NCI-H82 treated with DMSO at 0.1 percent for 48 hours (cell line): Measurements from ENCODE around the gene MLLT1.

Source experiments
- DNase-seq: peaks from one replicate; lab custom pipeline; 2025; ENCODE audit not compliant: unreplicated experiment; lab: John Stamatoyannopoulos, UW

The MLLT1 gene

GRCh38 chr19:6210721-6211600, 68.8 kb downstream of the MLLT1 start:
- no peak for DNase-seq

DNA sequence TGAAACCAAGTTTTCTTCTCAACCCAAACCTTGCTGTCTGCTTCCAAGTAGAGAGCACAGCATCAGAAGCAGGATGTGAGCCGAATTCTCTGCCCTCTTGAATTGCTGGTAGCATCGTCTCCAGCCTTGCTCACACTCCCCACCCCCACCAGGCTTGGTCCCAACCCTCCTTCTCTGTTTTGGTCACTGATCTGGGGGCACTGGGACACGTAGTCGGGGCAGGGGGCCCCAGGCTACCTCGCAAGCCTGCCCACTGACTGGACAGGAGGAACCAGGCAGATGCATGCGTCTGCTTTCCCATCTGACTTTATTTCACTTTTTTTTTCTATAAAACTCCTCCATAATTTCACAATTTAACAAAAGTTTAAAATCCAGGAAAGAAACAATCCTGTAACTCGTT, 69.7 kb downstream of the MLLT1 start:
- no peak for DNase-seq

DNA sequence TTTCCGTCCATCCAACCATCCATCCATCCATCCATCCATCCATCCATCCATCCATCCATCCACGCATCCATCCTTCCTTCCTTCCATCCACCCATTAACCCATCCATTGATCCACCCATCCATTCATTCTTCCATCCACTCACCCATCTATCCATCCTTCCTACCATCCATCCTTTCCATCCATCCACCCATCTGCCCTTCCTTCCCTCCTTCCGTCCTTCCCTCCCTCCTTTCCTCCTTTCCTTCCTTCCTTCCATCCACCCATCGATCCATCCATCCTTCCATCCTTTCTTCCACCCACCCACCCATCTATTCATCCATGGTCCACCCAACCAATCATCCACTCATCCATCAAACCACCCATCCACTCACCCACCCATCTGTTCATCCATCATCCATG, 70.1 kb downstream of the MLLT1 start:
- DNase-seq, result no peak

DNA sequence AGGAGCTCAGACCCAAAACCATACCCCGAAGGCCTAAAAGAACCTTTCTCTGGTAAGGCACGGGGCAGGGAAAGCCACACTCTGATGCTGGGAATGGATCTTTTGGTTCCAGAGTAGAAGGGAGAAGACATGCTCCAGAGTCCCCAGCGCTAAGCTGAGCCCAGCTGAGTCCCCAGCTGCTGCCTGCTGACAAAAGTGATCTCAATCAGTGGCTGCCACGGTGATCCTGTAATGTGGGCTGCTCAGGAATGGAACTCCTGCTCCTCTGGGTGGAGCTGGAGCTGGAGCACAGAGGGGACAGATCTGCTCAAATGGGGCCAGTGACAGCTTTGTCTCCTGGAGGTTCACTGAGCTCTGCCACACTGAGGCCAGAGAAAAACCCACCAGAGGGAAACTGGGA, 70.5 kb downstream of the MLLT1 start:
- DNase-seq, result no peak

DNA sequence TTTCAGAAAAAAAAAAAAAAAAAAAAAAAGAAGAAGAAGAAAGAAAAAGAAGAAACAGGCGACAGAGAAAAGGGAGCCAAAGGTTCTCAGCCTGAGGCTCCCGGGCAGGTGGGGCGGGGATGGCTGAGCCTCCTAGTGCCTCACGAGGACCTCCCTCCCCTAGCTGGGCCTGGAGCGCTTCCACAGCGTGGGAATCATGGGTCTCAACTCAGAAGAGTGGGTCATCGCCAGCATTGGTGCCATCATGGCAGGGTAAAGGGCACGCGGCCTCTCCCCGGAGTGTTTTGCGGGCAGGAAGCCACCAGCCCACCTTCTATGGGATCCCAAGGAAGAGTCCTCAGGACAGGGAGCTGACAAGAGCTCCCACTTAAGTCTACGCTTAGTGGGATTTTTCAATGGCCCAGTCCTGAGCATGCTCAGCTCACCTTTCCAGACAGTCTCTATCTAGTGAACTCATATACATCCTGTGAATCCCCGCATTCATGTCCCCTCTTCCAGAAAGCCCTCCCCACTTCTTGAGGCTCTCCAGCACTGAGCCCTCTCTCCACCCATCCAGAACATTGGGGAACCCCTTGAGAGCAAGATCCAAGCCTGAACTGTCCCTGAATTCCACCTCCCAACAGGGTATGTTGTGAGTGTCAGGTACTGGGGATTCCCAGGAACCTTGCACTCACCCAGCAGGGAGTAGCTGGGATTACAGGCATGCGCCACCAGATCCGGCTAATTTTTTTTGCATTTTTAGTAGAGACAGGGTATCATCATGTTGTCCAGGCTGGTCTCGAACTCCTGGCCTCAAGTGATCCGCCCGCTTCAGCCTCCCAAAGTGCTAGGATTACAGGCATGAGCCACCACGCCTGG, 74.7 kb downstream of the MLLT1 start:
- DNase-seq, result no peak

DNA sequence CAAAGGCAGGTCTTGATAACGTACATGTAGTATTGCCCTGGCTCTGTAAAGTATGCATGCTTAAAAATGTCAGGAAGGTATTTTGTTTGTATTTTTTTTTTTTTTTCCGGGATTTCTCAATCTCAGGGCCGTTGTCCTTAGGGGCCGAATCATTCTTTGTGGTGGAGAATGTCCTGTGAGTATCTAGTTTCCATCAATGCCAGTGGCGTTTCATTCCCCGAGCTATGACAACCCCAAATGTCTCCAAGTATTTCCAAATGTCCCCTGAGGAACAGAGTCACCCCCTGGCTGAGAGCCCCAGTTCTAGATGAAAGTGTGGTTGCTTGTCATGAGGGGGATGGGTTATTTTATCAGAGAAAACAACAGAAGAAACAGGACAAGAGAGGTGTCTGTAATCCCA, 75.6 kb downstream of the MLLT1 start:
- DNase-seq, result no peak

DNA sequence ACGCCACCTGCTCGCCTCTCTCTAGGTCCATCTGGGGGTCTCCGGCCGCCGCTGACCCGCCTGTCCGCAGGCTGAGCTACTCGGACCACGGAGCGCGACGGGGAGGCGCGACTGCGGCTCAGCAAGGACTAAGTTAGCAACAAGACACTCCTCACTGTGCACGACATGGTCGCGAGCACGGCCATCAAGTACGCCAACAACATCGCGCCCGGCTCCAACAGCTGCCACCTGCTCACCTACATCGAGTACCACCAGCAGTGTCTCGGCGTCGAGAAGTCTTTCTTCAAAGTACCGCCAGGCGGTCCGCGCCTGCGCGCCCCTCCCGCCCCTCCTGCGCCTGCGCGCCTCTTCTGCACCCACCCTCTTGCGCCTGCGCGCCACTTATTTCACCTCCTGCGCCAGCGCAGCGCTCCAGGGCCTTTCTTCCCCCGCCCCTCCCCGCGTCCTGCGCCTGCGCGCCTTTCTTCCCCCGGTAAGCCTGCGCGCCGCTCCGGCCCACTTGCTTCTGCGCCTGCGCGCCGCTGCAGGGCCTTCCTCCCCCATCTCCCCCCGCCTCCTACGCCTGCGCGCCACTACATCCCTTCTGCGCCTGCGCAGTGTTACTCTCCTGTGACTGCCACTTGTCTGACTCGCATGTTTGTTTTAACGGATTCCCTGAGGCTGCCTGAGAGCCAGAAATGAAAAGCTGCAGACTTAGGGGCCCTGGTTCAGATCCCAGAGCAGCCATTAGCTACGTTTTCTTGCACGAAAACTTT, 80.4 kb downstream of the MLLT1 start:
- DNase-seq, result peak; percentile 97

DNA sequence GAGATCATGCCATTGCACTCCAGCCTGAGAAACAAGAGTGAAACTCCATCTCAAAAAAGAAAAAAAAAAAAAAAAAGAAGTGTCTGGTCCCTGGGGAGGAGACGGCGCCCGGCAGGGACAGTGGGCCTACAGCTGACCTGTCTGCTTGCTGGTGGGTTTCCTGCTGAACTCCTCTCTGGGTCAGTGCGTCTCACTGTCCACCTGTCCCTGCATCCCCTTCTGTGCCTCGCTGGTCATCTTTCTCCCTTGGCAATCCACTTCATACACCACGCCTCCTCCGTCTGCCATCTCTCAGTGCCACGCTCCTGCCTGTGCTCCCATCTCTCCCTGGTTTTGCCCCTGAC, 80.9 kb downstream of the MLLT1 start:
- DNase-seq, result no peak

DNA sequence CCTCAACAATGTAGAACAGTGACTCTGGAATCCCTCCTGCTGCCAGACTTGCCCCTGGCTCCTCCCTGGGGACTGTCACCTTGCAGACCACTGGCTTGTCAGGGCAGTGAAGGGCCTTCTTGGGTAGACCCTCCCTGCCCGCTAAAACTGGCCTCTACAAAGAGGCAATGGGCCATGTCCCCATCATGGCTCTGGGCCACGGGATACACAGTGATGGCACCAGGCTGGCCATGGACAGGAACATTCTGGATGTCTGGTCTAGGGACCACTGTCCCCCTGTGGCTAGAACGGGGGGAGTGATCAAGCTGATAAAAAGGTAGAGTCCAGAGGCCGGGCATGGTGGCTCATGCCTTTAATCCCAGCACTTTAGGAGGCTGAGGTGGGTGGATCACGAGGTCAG, 83.4 kb downstream of the MLLT1 start:
- DNase-seq, result no peak

- DNase-seq, result no peak
These were observed 91.0 kb downstream of the MLLT1 start for GRCh38 chr19:6188811-6189210.

DNA sequence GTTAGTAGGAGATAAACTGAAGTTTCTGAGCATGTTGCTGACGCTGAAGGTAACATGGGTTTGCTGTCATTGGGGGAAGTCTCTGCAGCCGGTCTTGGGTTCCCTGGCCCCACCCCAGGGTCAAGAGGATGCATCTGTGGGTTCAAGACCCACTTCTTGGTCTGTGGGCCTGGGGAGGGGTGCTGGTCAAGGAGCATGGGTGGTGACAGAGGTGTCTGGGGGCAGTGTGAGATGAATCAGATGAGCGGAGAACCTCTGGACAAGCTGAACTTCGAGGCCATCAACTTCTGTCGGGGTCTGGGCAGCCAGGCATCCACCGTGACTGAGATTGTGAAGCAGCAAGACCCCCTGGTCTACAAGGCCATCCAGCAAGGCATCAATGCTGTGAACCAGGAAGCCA, 92.4 kb downstream of the MLLT1 start:
- DNase-seq, result no peak

- no peak for DNase-seq
These were observed 93.6 kb downstream of the MLLT1 start for GRCh38 chr19:6185835-6186834.

- no peak for DNase-seq
These were observed 94.5 kb downstream of the MLLT1 start for GRCh38 chr19:6185093-6185834.

GRCh38 chr19:6181119-6181518, 98.7 kb downstream of the MLLT1 start:
- DNase-seq, result no peak

- no peak for DNase-seq
These were observed 106.6 kb downstream of the MLLT1 start for GRCh38 chr19:6173190-6173589.

GRCh38 chr19:6172074-6172863, 107.5 kb downstream of the MLLT1 start:
- DNase-seq, result no peak

DNA sequence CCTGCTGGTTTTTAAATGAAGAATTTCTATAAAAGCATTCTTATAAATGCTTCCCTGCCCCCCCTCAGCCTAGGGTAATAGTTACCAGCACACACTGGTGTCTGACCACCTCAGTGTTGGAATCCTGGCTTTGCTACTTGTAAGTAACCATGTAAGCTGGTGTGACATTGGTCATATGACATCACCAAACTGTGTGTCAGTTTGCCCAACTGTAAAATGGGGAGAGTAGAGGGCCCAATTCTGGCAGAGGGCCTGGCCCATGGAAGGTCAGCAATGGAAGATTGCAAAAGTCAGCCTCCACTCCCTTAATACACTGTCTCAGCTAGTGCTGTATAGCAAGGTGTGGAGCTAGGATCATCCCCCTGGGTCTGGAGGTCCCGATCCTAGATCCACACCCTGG, 112.7 kb downstream of the MLLT1 start:
- DNase-seq, result no peak

GRCh38 chr19:6164906-6165531, 114.8 kb downstream of the MLLT1 start:
- DNase-seq, result no peak
